NOMO-1 (cell line): ENCODE results near the gene TNFRSF11A.

Source experiments
- DNase-seq, 2 experiments: peaks; one replicate each; lab custom pipeline; 2025; ENCODE audit not compliant: unreplicated experiment in 2 of 2; lab: John Stamatoyannopoulos, UW

The TNFRSF11A gene

GRCh38 chr18:62407660-62408059 is 82.5 kb downstream of the TNFRSF11A start:
- DNase-seq: no peak

- no peak for DNase-seq
These were observed 84.7 kb downstream of the TNFRSF11A start for GRCh38 chr18:62409821-62410220.

GRCh38 chr18:62412231-62412979 is 87.3 kb downstream of the TNFRSF11A start:
- no peak for DNase-seq

GRCh38 chr18:62413206-62413605 is 88.1 kb downstream of the TNFRSF11A start:
- DNase-seq: no peak

DNA sequence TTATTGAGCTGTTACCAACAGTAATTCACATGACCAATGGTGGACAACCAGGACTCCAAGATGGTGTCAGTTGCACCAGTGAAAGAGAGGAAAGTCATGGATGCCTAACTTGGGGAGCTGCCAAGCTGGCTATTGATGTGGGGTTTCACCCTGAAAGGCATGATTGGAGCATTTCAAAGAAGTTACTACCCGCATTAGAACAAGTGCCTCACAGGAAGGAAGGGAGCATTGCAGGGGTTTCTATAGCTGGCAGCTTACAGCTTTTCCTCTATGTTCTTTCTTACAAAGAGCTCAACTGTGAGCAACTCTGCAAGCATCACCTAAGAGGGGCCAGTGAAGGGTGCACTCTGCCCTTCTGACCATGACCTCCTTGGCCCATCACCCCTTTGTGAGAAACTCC is 93.1 kb downstream of the TNFRSF11A start:
- DNase-seq: no peak

GRCh38 chr18:62420151-62420512 is 95.0 kb downstream of the TNFRSF11A start:
- peak in 1 of 2 experiments; percentile 22 for DNase-seq

GRCh38 chr18:62420513-62421209 is 95.6 kb downstream of the TNFRSF11A start:
- DNase-seq: peak; percentile 57 to 76

- DNase-seq: peak; percentile 85 to 94
These were observed 100.5 kb downstream of the TNFRSF11A start for GRCh38 chr18:62425465-62426190.

DNA sequence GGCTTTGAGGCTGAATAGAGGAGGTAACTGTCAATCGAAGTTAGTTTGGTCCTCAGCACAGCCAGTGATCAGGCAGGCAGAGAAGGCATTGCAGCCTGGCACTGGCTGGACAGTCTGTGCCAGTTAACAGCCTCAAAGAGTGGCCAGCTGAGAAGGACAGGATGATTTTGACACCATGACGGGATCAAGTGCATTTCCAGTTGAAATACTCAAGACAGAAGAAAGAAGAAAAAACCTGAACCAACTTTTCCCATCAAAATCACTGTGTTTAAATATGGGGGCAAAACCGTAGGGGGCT is 101.0 kb downstream of the TNFRSF11A start:
- no peak for DNase-seq

DNA sequence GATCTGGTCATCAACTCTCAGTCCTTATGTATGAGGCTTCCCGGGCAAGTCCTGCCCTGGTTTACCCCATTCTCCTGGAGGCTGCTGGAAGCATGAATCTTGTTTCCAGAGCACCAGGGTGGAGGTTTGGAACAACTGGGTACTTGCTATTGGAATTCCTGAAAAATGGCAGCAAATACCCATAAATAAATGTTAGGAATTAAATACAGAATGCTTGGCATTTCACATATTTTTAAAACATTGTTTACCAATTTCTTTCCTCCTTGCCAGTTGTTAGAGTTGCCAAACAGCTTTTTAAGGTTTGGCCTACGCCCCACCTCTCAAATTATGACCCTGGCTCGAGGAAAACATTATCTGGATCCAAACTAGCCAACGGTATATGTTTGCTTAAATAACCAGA is 107.1 kb downstream of the TNFRSF11A start:
- no peak for DNase-seq

GRCh38 chr18:62434798-62435197 is 109.7 kb downstream of the TNFRSF11A start:
- peak in 1 of 2 experiments; percentile 55 for DNase-seq

DNA sequence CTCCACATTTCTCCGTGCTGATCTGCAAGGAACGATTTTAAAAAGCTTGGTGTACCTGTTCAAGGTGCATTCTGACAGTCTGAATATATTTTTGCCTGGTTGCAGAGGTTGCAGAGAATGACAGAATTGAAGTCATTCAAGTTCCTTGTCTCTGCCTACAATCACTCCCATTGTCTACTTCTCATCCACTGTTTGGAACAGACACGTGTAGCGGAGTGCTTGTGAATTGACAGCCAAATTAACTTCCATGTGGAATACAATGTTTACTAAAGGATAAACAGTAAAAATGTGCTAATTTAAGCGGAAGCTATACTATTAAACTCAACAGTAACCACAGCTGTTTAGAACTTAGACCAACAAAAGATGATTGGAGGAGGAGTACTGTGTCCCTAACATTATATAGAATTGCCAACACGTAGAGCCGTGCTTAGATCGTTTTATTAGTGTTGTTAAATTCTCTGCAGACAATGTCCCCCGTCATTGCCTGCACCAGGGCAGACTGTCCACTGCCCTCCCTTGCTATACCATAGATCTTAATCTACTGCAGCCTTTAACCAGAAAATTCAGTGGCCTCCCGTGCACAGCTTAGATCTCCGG is 110.4 kb downstream of the TNFRSF11A start:
- DNase-seq: no peak

DNA sequence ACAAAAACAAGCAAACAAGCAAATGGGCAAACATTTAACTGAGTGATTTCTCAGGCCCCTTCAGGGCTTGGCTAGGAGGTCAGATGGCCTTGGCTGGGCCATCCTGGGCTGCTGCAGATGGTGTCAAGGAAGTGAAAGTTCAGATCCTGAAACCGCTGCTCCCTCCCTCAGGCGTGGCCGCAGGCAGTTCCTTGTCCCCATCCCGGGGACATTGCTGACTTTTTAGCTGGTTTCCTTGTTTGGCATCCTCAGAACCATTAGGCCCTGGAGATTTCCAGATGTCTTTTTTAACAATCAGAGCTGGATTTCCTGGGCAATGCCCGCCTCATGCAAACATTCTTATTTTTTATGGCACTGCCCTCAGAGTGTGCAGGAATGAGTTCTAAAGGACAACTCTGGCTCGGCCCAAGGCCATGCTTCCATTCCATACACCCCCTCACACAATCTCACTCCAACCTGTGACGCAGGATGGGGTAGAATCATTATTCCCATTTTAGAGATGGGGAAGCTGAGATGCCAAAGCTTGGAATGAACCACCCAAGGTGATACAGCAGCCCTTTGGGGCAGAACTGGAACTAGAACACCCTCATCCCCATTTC is 111.6 kb downstream of the TNFRSF11A start:
- peak in 1 of 2 experiments; percentile 48 for DNase-seq

GRCh38 chr18:62437235-62438017 is 112.3 kb downstream of the TNFRSF11A start:
- peak; percentile 66 to 78 for DNase-seq

DNA sequence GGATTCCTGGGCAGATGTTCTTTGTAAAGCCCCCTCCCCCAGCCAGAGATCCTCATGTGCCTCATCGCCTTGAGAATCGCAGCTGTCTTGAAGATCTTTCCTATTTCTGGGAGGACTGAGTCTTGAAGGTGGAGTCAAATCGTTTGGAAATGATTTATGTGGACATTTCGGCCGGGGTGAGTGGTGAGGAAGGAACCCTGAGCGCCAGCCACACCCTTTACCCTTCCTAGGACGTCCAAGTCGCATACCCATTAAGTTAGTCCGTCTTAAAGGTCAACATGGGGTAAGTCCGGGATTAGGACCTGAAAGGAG is 112.9 kb downstream of the TNFRSF11A start:
- peak in 1 of 2 experiments; percentile 47 for DNase-seq

- DNase-seq: no peak
These were observed 113.3 kb downstream of the TNFRSF11A start for GRCh38 chr18:62438402-62438801.

DNA sequence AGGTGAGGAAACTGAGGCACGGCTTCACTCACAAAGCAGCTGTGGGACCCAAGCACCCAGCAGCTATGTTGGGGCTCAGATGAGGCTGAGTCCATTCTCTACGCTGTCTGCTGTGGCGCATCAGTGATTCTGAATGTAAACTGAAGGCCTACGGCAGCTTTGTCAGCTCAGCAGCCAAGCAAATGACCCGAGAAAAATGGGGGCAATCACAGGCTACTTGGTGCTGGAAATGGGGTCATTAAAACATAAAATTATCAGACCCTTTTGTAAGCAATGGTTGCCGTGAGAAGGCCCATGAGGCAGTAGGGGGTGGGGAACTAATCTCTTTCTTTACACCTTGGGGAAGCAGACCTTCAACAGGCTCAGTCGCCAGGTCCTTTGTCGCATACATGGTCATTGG is 113.8 kb downstream of the TNFRSF11A start:
- no peak for DNase-seq
